ENCODE measurements around the gene CANT1.
"Not testable (repeated sequence)": the region's sequence is repeated elsewhere in the genome, so short reads cannot be mapped to it uniquely, and the experiment has no call there.

The CANT1 gene

DNA sequence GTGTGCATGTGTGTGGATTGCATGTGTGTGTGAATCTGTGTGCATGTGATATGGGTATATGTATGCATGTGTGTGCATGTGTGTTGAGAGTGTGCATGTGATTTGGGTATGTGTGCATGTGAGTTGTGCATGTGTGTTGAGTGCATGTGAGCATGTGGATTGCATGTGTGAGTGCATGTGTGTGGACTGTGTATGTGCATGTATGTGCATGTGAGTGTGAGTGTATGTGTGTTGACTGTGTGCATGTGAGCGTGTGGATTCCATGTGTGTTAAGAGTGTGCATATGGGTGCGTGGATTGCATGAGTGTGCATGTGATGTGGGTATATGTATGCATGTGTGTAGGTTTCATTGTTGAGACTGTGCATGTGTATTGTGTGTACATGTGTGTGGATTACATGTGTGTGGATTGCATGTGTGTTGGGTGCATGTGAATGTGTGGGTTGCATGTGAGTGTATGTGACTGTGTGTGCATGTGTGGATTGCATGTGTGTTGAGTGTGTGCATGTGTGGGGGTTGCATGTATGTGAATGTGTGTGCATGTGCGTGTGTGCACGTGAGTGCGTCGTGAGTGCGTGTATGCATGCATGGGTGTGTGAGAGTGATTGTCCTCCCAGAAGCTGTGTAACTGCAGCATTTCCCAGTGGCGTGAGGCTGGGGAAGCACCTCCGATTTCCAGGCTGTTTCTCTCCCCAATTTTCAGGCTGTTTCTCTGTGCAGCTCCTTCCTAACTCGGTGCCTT, 33.8 kb upstream of the CANT1 start:
- DNase-seq (ENCODE audit: low read depth): no peak

DNA sequence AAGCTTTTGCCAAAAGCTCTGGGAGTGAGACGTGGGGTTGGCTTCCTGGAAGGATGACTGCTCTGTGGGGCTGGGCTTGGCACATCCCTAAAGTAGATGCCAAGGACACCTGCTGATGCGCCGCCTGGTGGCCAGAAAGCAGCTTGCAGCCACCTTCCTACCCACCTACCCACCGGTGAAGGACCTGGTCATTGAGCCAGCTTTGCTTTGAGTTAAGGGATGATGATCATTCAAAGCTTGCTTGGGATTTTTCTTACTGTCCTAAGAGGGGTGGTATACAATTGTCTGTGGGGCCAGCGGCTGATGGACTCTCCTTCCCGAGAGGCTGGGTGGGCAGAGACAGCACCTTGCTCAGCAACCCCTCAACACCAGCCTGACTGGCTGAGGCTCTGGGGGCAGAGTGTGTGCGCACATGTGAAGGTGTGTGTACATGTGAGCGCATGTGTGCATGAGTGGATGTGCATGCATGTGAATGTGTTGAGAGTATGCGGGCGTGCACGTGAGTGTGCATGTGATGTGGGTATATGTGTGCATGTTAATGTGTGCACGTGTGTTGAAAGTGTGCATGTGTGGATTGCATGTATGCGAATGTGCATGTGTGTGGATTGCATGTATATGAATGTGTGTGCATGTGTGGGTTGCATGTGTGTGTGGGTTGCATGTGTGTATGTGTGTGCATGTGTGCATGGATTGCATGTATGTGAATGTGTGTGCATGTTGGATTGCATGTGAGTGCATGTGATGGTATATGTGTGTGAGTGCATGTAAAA, 33.0 kb upstream of the CANT1 start:
- DNase-seq (ENCODE audit: low read depth): no peak

DNA sequence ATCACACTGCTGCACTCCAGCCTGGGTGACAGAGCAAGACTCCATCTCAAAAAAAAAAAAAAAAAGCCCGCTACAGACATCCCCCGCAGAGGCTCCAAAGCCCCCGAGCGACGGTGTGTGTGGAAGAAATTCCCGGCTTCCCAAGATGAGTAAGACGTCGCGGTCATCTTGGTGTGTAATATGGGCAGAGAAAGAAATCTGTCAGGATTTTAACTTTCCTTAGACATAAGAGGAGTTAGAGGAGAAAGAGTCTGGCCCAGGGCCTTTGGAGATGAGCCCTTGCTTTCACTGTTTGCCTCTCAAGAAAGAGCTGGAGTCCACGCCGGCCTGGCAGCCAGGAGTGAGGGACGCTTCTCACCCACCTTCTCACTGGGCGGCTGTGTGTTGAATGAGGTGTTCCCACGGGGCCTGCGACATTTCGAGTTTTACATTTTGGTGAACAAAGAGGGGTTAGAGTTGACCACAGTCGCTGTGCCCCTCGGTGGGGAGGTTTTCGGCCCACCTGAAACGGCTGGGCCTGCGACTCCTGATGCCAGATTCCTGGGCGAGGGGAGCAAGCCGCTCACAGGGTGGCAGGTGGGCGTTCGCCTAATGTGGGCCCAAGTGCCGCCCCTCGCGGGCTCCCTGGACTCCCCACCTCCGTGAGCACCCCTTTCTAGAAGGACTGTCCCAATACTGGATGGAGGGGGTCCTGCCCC, 32.3 kb upstream of the CANT1 start:
- DNase-seq (ENCODE audit: low read depth): no peak

DNA sequence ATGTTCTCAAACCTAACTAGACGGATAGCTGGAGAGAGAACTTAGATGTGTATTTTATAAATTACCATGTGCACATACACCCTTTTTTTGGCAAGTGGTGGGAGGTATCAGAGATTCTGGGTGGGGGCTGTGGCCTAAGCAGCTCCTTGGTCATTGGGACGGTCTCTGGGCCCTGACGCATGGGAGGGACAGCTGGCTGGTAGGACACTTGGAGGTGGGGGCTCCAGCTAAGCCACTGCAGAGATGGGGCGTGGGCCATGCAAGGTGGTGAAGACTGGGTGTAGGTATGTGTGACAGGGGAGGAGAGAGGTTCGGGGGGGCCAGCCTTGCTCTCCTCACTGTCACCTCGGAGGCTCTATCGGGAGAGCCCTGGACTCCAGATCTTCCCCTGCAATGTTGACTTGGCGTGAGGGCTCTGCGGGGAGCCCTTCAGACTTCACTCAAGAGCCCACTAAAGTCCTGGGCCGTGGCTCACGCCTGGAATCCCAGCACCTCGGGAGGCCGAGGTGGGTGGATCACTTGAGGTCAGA, 31.5 kb upstream of the CANT1 start:
- no peak for DNase-seq (ENCODE audit: low read depth)

DNA sequence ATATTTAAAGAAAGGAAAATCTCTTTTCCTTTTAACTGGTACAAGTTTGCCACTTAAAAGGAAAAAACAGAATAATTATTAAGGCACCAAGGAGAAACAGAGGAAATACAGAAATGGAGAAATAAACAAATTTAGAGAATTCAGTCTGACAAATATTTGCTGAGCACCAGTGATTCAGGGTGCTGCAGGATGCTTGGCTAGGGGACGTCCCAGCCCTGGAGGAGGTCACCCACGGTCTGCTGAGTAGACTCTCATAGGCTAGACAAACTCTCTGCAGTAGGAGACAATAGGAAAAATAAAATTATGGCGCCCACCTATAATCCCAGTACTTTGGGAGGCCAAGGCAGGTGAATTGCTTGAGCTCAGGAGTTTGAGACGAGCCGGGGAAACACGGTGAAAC, 30.3 kb upstream of the CANT1 start:
- no peak for DNase-seq (ENCODE audit: low read depth)

DNA sequence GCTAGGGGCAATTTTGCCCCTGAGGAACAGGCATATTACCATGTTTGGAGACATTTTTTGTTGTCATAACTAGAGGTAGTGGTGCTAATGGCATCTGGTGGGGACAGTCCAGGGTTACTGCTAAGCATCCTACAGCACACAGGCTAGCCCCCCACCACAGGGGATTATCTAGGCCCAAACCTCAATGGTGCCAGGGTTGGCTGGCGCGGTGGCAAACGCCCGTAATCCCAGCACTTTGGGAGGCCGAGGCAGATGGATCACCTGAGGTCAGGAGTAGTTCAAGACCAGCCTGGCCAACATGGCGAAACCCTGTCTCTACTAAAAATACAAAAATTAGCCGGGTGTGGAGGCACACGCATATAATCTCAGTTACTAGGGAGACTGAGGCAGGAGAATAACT, 29.6 kb upstream of the CANT1 start:
- DNase-seq (ENCODE audit: low read depth): no peak

DNA sequence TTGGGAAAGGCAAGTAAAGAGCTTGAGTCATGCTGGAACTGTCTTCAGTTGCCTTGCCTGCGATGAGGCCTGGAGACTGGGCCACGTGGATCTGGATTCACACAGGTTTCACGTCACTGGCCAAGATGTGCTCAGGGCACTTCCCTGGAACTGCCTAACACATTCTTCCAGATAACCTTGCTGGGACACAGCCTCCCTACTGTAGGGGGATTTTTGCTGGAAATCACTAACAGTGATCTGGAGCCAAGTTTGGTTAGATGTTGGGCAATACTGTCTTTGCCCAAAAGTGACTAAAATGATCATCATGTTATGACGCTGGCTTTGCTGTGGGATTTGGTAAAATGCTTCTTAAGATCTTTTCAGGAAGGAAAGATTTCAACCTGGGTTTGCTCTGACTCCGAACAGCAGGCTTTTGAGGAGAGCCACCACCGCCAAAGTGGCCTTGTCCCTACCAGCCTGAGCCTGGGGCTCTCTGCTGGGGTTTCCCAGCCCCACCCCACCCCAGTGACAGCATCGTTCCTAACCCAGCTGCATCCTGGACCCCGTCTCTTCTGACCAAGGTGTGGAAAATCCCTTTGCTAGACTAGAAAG, 29.1 kb upstream of the CANT1 start:
- DNase-seq (ENCODE audit: low read depth): peak; percentile 64

DNA sequence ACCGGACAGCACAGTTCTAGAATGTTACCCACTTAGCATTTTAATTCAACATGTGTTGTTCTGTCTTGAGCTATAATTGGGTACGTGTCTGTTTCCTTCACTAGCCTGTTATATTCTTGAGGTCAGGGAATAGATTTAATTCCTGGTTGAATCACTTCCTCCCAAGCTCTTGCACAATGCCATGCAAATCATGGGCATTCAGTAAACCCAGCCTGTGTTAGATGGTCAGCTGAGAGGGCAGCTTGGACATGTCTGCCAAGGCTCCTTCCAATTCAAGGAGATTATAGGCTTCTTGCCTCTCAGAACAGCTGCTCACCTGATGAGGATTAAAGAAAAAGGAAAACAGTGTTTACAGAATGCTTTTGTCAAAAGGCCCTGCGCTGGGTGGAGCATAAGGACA, 27.0 kb upstream of the CANT1 start:
- peak; percentile 60 for DNase-seq (ENCODE audit: low read depth)

DNA sequence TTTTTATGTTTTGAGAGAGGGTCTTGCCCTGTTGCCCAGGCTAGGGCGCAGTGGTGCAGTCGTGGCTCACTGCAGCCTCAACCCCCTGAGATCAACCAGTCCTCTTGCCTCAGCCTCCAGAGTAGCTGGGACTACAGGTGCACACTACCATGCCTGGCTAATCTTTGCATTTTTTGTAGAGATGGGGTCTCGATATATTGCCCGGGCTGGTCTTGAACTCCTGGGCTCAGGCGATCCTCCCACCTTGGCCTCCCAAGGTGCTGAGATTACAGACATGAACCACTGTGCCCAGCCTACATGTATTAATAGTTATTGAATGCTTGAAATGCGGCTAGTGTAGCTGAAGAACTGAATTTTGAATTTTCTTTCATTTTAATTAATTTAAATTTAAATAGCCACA, 26.6 kb upstream of the CANT1 start:
- no peak for DNase-seq (ENCODE audit: low read depth)

DNA sequence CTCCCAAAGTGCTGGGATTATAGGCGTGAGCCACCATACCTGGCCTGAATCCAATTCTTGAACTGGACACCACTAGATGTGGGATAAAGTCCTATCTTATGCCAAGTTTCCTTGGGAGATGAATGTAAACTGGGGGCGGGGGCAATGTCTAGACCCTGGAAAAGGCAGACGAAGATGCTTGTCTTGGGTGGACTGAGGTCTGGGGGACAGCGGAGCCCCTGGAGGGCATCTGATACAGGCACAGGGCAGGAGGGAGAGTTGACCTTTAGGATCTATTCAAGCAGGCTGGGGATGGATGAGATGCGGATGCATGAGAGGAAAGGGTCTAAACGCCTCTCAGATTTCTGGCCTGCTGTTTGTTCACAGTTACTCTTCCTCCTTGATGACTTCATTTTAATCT, 26.1 kb upstream of the CANT1 start:
- DNase-seq (ENCODE audit: low read depth): no peak

DNA sequence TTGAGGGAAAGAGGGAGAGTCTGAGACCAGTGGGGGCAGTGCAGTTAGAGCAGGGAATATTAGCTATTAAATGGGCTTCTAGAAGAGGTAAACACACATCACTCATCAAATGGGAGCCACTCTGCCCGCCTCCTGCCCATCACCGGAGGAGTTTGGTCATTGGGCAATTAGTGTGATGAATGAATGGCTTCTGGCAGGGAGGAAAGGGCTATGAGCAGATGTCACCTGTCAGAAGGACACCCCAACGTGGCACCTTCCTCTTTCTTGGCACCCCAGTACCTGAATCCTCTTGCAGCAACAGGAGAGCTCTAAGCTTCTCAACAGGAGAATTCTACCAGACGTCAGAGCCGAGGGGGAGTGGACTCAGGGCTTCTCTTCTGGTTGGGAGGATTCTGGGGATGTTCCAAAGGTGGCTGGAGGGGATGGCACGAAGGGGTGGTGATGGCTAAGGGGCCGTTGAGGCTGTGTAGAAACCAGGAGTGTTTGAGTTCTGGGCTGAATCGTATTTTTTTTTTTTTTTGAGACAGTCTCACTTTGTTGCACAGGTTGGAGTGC, 25.4 kb upstream of the CANT1 start:
- no peak for DNase-seq (ENCODE audit: low read depth)

DNA sequence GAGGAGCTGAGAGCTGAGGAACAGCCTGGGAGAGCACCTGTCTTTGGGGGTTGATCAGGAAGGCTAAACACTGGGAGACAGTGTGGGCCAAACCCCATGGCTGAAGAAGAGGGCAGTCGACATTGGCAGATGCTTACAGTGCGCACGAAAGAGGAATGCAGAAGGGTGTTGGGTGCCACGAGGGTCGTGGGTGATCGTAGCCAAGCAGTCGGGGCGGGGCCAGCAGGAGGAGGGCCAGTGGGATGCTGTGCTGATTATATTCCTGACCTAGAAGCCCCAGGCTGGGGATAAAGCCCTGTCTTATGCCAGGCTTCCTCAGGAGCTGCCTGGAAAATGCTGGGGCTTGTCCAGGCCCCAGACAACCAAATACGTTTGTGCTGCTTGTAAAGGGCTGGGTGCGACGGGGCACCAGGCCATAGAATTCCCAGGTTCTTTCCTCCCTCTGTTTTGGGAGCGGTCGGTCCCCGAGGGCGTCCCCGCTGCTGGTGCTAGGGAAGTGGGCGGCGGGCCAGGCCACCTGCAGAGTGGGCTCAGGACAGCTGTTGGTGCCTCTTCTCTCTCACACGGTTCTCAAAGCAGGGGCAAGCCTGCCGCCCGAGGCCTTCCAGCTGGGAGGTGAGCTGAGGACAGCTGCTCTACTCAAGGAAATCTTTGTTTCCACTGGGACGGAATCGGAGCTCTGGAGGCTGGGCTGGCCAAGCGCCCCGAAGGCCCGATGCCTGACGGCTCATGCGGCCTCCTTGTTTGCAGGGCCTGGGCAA, 24.4 kb upstream of the CANT1 start:
- no peak for DNase-seq (ENCODE audit: low read depth)

DNA sequence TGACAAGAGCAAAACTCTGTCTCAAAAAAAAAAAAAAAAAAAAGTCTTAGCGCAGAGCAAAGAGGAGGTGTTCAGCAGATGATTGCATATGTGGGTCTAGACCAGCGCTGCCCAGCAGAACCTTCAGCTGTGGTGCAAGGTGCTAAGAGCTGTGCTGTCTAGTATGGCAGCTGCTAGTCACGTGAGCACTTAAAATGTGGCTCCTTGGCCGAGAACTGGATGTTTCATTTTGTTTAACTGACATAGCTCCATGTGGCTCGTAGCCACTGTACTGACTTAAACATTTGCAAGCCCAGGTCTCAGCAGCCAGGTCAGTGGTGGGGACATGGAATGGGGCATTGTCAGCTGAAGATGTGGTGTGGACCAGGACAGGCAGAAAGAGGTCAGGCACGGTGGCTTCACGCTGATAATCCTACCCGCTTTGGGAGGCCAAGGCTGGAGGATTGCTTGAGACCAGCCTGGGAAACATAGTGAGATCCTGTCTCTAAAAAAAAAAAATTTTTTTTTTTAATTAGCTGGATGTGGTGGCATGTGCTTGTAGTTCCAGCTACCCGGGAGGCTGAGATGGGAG, 23.6 kb upstream of the CANT1 start:
- no peak for DNase-seq (ENCODE audit: low read depth)

DNA sequence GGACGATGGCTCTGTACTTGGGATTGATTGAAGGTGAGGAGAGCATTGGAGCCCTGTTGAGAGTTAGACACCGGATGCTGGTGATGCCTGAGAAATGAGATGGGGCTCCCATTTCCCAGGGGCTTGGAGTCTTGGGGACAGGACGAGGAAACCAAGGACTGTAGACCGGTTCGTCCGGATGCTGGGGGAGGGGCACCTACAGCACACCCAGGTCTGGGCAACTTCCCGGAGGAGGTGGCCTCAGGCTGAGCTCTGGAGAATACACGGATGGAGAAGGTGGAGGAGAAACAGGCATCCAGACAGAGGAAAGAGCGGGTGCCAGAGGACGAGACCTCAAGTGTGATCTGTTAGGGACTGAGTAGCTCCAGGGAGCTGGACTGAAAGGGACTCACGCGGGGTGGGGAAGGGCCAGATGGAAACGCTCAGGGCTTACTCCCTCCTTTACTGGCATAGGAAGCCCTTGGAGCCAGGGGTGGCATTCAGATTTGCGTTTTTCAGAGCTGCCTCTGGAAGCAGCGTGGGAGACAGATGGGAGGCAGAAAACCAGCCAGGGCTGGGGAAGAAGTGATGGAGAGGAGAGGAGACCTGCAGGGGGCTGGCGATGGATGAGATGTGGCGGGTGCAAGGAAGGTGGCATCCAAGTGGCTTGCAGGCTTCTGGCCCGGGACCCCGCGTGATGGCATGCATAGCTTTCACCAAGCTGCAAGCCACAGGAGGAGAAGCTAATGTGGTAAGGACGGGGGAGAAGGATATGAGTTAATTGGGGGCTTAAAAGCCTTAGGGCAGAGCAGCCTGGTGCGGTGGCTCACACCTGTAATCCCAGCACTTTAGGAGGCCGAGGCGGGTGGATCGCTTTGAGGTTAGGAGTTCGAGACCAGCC, 22.7 kb upstream of the CANT1 start:
- DNase-seq (ENCODE audit: low read depth): no peak

DNA sequence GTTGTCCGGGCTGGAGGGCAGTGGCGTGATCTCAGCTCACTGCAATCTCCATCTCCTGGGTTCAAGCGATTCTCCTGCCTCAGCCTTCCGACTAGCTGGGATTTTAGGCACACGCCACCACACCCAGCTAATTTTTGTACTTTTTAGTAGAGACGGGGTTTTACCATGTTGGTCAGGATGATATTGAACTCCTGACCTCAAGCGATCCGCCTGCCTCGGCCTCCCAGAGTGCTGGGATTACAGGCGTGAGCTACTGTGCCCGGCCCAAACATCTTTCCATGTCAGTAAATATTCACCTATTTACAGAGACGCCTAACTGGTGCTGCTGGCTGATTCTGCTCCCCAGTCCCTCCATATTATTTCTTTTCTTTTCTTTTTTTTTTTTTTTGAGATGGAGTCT, 21.1 kb upstream of the CANT1 start:
- DNase-seq (ENCODE audit: low read depth): not testable (repeated sequence)

DNA sequence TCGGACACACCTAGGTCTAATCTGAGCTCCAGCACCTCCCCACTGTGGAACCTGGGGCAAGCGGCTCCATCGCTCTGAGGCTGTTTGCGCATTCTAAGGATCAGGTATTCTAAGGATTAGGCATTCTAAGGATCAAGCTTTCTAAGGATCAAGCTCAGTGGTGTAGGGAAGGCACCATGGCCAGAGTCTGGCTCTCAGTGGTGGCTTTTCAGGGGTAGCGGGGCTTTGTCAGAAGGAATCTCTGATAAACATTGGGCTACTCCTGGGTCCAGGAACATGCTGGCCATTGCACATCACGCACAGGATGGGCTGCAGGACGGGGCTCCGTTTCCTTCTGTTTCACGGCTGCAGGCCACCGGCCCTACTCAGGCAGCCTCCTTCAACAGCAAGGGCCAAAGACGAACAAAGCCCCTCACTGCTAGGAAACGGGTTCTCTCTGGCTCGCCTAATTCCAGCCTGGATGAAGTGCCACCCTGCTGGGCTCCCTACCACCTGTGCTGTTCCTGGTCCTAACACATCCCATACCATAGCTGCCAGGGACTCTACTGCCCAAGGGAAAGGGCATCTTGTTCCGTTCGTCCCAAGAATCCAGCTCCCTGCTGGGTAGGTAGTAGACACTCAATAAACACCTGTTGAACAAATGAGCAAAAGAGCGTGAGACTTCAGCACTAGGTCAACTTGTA, 19.9 kb upstream of the CANT1 start:
- DNase-seq (ENCODE audit: low read depth): no peak

DNA sequence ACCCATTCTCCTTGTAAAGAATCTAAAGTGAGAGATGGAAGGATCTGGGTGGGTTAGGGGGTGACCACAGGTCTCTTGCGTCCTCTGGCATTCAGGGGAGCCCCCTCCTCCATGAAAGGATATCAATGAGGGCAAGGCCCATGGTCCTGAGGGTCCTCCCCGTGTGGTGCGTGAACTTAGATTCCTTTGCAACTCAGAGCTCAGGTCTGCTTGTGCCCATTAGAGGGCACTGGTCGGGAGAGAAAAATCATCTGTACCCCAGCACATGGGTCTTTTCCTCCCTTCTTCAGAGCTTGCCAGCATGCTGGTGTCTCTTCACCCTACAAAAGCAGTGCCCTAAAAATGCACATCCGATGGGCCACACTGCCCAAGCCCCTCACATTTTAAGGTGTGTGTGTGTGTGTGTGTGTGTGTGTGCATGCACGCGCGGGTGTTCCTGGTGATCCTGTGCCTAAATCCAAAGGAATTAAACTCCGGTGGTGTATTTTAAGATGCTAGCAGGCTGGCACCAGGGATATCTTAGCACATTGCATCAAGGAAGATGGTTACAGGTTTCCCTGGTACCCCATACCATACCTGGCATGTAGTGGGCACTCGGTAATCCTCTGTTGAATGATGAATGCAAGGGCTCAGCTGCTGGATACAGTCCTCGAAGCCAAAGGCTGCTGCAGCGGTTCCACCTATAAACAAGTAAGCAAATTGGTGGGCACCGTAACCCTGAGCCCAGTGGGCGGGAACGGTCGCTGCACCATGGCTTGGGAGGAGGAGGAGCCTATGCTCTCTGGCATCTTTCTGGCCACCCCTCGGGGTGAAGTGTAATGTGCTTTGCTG, 19.1 kb upstream of the CANT1 start:
- no peak for DNase-seq (ENCODE audit: low read depth)

DNA sequence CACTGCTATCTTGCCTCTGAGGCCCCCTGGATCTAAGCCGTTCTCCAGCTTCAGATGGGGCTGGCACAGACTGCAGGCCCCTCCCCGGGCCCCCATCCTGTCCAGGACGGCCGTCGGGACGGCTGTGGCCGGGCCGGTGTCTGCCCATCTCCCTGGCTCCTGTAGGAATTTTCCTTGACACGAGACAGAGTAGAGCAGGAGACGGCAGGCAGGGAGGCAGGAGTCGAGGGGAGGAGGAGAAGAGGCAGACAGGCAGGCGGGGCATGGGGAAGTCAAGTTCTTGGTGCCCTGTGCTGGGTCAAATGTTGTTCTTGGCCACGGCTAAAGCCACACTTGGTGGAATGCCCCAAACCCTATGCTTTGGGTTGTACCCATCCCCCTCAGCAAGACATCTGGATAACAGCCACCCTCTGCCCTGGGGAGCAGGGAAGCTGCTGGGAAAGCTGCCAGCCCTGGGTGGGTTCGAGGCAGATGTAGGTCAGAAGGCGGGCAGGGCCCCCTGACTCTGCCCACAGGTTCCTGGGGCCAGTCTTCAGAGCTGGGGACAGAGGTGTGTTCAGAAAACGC, 18.4 kb upstream of the CANT1 start:
- DNase-seq (ENCODE audit: low read depth): no peak
